GM21447 (cell line): ENCODE results near the gene MGAT4B.

Experiments used
- ATAC-seq: cut with Tn5 transposase; IDR thresholded peaks from one replicate; pipeline ENCODE4 v1.9.1; 2021; ENCODE audit not compliant: unreplicated experiment

MGAT4B gene

GRCh38 chr5:179773686-179774040 lies 33.0 kb downstream of the MGAT4B start:
- no peak for ATAC-seq

DNA sequence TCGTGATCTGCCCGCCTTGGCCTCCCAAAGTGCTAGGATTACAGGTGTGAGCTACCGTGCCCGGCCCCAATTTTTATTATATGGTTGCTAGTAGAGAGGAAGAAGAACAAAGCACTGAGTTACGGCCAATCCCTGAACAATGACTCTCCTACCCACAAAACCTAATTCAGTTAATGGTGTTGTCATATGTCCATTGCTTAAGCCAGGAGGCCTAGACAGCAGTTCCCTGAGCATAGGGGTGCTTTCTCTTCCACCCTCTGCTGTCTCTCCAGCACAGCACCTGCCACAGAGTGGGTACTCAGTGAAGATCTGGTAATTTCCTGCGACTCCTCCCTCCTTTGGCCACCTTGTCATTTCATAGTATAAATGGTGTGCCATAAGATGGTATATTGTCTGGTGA lies 34.3 kb downstream of the MGAT4B start:
- ATAC-seq = no peak

DNA sequence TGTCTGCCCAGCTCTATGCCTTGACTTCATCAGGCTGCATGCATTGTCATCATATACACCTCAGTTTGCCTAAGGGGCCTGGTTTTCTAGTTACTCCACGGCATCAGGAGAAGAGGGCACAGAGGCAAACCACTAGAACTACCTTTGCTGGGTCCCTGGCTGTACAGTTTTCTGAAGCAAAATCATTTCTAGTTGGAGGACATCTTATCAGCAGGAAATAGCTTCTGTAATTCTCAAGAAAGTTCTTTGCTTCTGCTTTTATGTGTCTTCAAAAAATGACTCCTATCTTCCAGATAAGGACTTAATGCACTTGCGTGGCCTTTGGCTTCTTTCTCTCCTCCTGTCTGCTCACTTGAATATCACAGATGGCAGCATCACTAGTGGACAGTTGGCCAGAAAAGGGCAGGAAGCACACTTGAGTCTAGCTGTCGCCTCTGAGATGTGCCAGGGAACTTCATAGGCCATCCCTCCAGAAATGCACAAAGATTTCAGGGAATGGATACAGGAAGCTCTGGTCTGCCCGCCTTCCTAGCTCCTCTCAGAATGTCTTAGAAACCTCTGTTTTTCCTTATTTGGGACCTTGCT lies 35.3 kb downstream of the MGAT4B start:
- no peak for ATAC-seq

- no peak for ATAC-seq
These were observed 36.9 kb downstream of the MGAT4B start for GRCh38 chr5:179769796-179770195.

GRCh38 chr5:179769271-179769670 lies 37.4 kb downstream of the MGAT4B start:
- no peak for ATAC-seq

- no peak for ATAC-seq
These were observed 38.2 kb downstream of the MGAT4B start for GRCh38 chr5:179768326-179769085.

DNA sequence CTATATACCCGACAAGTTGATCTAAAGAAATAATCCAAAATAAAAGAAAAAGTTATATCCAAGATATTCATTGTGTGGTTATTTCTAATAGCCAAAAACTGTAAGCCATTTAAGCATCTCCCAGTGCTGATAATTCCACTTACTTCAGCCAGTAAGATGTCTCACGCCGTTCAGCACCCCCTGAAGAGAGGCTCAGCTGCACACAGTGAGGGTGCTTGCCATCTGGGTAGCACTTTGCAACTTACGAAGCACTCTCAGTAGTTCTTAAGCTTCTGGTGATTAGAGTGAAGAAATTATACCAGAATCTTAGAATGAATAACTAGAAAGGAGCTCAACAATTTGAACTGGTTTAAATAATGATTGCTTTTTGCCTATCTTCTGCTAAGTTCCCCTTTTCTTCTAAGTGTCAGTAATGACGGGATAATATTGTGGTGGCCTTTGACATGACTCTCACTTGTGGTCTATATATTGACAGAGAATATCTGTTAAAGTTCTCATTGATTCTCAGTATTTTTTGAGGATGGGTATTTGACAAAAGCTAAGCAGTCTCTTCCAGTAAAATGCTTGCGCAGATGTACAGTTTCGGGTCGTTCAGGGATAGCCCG lies 39.1 kb downstream of the MGAT4B start:
- ATAC-seq = no peak

DNA sequence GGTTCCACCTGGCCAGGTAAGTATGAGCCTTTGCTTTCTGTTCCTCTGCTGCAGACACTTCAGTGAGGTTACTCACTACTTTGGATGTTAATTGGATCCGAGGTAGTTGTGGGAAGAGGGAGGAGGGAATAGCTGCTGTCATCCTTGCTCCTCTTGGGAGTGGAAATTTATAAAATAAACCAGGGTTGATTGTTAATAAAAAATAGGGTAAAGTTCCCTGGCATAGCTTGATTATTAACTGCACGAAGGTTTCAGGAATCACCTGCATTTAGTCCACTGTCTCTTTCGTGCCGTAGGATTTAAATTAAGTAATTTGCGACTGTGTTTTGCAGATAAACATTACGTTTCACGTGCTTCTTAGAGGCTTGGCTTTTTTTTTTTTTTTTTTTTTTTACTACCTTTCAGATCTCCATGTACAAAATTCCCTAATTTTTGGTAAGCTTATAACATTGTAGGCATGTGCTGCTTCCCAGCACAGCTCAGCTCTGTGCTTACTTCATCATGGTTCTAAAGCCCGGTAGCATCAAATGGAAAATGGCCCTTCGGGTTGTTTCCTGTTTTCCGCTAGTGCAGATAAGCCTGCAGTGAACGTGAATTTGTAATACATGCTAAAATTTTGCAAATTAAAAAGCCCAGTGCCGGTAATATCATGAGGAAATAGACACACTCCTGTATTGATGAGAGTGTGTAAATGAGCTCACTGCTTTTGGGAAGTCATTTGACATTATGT lies 39.8 kb downstream of the MGAT4B start:
- ATAC-seq = no peak

DNA sequence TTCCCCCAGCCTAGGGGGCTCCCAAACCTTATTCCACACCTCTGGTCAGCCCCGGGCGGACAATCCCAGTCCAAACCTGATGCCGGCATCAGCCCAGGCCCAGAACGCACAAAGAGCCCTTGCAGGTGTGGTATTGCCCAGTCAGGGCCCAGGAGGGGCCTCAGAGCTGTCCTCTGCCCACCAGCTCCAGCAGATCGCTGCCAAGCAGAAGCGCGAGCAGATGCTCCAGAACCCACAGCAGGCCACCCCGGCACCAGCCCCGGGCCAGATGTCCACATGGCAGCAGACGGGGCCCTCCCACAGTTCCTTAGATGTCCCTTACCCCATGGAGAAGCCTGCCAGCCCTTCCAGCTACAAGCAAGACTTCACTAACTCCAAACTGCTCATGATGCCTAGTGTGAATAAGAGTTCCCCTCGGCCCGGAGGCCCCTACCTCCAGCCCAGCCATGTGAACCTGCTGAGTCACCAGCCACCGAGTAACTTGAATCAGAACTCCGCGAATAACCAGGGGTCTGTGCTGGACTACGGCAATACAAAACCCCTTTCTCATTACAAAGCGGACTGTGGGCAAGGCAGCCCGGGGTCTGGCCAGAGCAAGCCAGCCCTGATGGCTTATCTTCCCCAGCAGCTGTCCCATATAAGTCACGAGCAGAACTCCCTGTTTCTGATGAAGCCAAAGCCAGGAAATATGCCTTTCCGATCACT lies 40.5 kb downstream of the MGAT4B start:
- ATAC-seq = no peak

- no peak for ATAC-seq
These were observed 41.3 kb downstream of the MGAT4B start for GRCh38 chr5:179765400-179765799.

DNA sequence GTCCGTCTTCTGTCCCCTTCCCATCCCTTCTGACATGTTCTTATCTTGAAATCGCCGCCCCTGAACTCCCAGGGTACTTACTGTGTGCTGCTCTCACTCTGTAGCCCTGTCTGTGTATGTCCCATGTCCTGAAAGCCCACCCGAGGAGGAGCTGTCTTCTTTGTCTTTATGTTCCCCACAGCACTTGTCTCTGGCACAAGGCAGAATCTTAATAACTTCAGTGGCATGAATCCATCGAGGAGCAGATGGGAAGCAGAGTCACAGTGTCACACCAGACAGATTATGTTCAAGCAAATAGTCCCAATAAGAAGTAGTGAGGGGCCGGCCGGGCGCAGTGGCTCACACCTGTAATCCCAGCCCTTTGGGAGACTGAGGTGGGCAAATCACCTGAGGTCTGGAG lies 42.6 kb downstream of the MGAT4B start:
- no peak for ATAC-seq

GRCh38 chr5:179763215-179763945 lies 43.3 kb downstream of the MGAT4B start:
- ATAC-seq = no peak

GRCh38 chr5:179762781-179763176 lies 43.9 kb downstream of the MGAT4B start:
- no peak for ATAC-seq

GRCh38 chr5:179762079-179762780 lies 44.4 kb downstream of the MGAT4B start:
- peak; percentile 43 for ATAC-seq

DNA sequence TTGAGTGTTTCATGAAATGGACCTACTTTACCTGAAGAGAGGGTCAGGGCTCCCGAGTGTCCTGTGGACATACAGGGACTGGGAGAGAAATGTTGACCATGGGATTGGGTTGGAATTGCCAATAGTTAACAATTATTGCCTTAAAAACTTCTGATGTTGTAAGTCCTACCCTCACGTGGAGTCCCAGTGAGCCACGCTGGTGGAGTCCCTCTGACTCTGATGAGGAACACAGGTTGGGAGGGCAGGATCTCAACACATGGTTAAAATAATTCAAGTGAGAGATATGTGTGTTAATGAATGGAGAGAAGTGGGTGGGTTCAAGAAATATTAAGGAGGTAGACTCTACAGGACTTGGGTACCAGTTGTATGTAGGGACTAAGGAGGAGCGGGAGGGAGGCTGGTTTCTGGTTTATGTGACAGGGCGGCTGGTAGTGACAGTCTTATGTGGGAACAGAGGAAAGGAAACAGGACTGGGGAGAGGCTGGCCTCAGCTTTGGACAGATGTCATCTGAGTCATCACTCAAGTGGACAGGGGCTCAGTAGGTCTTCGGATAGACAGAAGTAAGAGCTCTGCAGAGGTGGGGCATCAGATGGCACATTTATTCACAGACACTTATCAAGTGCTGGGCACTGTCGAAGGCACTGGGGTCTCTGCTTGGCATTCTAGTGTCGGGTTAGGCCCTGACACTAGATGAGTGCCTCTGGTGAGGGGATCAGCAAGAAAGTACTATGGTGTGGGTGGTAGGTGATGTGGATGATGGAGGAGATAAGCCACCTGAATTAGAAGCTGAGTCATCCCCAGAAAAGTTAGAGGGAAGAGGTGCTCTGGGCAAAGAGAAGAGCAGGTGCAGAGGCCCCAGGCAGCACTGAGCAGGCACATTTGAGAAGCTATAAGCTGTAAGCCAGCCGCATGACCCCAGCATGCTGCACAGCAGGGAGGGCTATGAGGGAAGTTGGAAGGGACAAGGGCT lies 46.8 kb downstream of the MGAT4B start:
- ATAC-seq = peak; percentile 55

- no peak for ATAC-seq
These were observed 47.7 kb downstream of the MGAT4B start for GRCh38 chr5:179758955-179759354.

GRCh38 chr5:179755022-179755421 lies 51.6 kb downstream of the MGAT4B start:
- no peak for ATAC-seq

DNA sequence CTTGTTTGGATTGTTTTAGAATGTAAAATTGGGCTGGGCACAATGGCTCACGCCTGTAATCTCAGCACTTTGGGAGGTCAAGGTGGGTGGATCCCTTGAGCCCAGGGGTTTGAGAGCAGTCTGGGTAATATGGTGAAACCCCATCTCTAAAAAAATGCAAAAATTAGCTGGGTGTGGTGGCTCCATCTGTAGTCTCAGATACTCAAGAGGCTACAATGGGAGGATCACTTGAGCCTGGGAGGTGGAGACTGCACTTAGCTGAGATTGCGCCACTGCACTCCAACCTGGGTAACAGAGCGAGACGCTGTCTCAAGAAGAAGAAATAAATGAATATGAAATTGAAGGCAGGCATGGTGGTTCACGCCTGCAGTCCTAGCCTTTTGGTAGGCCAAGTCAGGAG lies 52.7 kb downstream of the MGAT4B start:
- ATAC-seq = no peak
